HCT116 (cell line): ENCODE data around the gene ST6GAL2. TPM values are rescaled to one million over a fixed set of nuclear protein-coding genes. Genes with fewer than 3 reads are reported as not detected.

Experiments used
- ATAC-seq: fragments of 200-7000 bp; cut with Tn5 transposase; 2 replicates; pipeline ENCODE4 v1.9.1; 2020; ENCODE audit warnings: mild to moderate bottlenecking, moderate library complexity
- BruUV-seq: library from RNA; stranded (reverse); fragments of 400-500 nt; replicated peaks from 2 replicates; lab custom pipeline; 2021; lab: Mats Ljungman, UMichigan
- CTCF ChIA-PET: fragments of 300-600 bp; sonication (Branson Sonifier 250); formaldehyde crosslinking; loops from one replicate; lab custom pipeline; 2021; ENCODE audit warnings: antibody characterized with exemption; lab: Charles Lee
- POLR2A ChIA-PET: fragments of 300-600, 350-600 bp; sonication (Branson Sonifier 250); formaldehyde crosslinking; loops from one replicate; lab custom pipeline; 2021; ENCODE audit warnings: antibody characterized with exemption; lab: Charles Lee
- RAD21 ChIA-PET, 2 experiments: fragments of 300-600 bp; sonication (Branson Sonifier 250); formaldehyde crosslinking; loops; one replicate each; lab custom pipeline; 2023; ENCODE audit warnings: low total read pairs in 2 of 2; ENCODE audit not compliant: uncharacterized antibody in 2 of 2, unreplicated experiment in 2 of 2, low non-redundant PET in 1 of 2; lab: Charles Lee
- DNase-seq: peaks from one replicate; pipeline ENCODE4 v3.0.0-alpha.2; 2010; ENCODE audit warnings: low read depth, low spot score
- H2AFZ ChIP-seq: fragments of 200-600 bp; shearing (Covaris generic), sonication (generic); 2 replicates; pipeline ENCODE4 v1.6.1; 2017; ENCODE audit warnings: low read depth, mixed run types, mixed read lengths, antibody characterized with exemption, low read length; ENCODE audit not compliant: poor library complexity, severe bottlenecking
- H3K27ac ChIP-seq: 2 replicates; pipeline ENCODE4 v1.5.1; 2012; ENCODE audit warnings: low read depth, low read length
- H3K27me3 ChIP-seq: fragments of 200-600 bp; sonication (generic); 2 replicates; pipeline ENCODE4 v1.6.1; 2016; ENCODE audit warnings: mixed run types, low read length, mixed read lengths; ENCODE audit not compliant: insufficient read depth
- H3K36me3 ChIP-seq, 2 experiments: fragments of 200-500 bp in 1 of 2; fragments of 200-600 bp in 1 of 2; sonication (Bioruptor generic) in 1 of 2; sonication (generic) in 1 of 2; 2 replicates each; pipeline versions ENCODE4 v1.5.1 to v1.6.1; 2014 to 2016; ENCODE audit warnings: low read length in 2 of 2, inconsistent platforms in 1 of 2, mixed read lengths in 1 of 2, mixed run types in 1 of 2; ENCODE audit not compliant: insufficient read depth in 2 of 2, control insufficient read depth in 1 of 2
- H3K4me1 ChIP-seq, 2 experiments: fragments of 200-600 bp in 1 of 2; sonication (generic) in 1 of 2; 2 replicates each; pipeline versions ENCODE4 v1.5.1 to v1.6.1; 2012 to 2017; ENCODE audit warnings: low read length in 2 of 2, inconsistent platforms in 1 of 2, mild to moderate bottlenecking in 1 of 2, mixed read lengths in 1 of 2, mixed run types in 1 of 2, moderate library complexity in 1 of 2; ENCODE audit not compliant: insufficient read depth in 2 of 2, control insufficient read depth in 1 of 2
- H3K4me2 ChIP-seq: fragments of 200-600 bp; sonication (generic); 2 replicates; pipeline ENCODE4 v1.6.1; 2017; ENCODE audit warnings: mixed run types, low read length, mixed read lengths
- H3K4me3 ChIP-seq, 2 experiments: fragments of 200-600 bp in 1 of 2; sonication (generic) in 1 of 2; replicated peaks in 1 of 2; 2 replicates each; pipeline ENCODE4 v1.5.1; 2011 to 2016; ENCODE audit warnings: low read length in 2 of 2, control low read depth in 1 of 2, low read depth in 1 of 2, mild to moderate bottlenecking in 1 of 2, mixed read lengths in 1 of 2, mixed run types in 1 of 2
- H3K79me2 ChIP-seq: fragments of 200-600 bp; sonication (generic); 2 replicates; pipeline ENCODE4 v1.6.1; 2017; ENCODE audit warnings: mild to moderate bottlenecking, mixed run types, low read length, moderate library complexity, mixed read lengths; ENCODE audit not compliant: insufficient read depth
- H3K9ac ChIP-seq: fragments of 200-600 bp; sonication (generic); 2 replicates; pipeline ENCODE4 v1.6.1; 2016; ENCODE audit warnings: low read length, mixed read lengths
- H3K9me2 ChIP-seq: fragments of 200-600 bp; sonication (generic), shearing (Covaris generic); 2 replicates; pipeline ENCODE4 v1.6.1; 2017; ENCODE audit warnings: mixed run types, mild to moderate bottlenecking, moderate library complexity; ENCODE audit not compliant: insufficient read depth
- H3K9me3 ChIP-seq, 2 experiments: fragments of 200-500 bp in 1 of 2; fragments of 200-600 bp in 1 of 2; sonication (Bioruptor generic) in 1 of 2; sonication (generic) in 1 of 2; 2 replicates each; pipeline ENCODE4 v1.6.1; 2014 to 2017; ENCODE audit warnings: low read length in 2 of 2, mixed read lengths in 2 of 2, inconsistent platforms in 1 of 2, low read depth in 1 of 2, mild to moderate bottlenecking in 1 of 2, mixed run types in 1 of 2, moderate library complexity in 1 of 2; ENCODE audit not compliant: control insufficient read depth in 1 of 2, insufficient read depth in 1 of 2
- H4K20me1 ChIP-seq: fragments of 200-600 bp; sonication (generic), shearing (Covaris generic); 2 replicates; pipeline ENCODE4 v1.6.1; 2017; ENCODE audit warnings: mixed run types, mild to moderate bottlenecking, moderate library complexity; ENCODE audit not compliant: insufficient read depth
- EGR1 ChIP-seq: IDR thresholded peaks from 2 replicates; pipeline ENCODE4 v1.6.1; 2012; ENCODE audit warnings: low read depth
- EZH2phosphoT487 ChIP-seq: fragments of 200-600 bp; IDR thresholded peaks from 2 replicates; pipeline ENCODE4 v1.6.1; 2018; ENCODE audit warnings: antibody characterized with exemption, borderline replicate concordance
- RAD21 ChIP-seq: IDR thresholded peaks from 2 replicates; pipeline ENCODE4 v1.6.1; 2012; ENCODE audit warnings: low read depth, mild to moderate bottlenecking
- SP1 ChIP-seq: IDR thresholded peaks from 2 replicates; pipeline ENCODE4 v1.6.1; 2012; ENCODE audit warnings: low read depth
- SRF ChIP-seq: IDR thresholded peaks from 2 replicates; pipeline ENCODE4 v1.6.1; 2012; ENCODE audit warnings: low read depth
- TCF7L2 ChIP-seq: IDR thresholded peaks from 2 replicates; pipeline ENCODE4 v1.7.0; 2011; ENCODE audit warnings: borderline replicate concordance, inconsistent platforms; ENCODE audit not compliant: insufficient read depth, insufficient read length; ENCODE audit errors: extremely low read depth
- YY1 ChIP-seq: IDR thresholded peaks from 2 replicates; pipeline ENCODE4 v1.6.1; 2011; ENCODE audit warnings: low read length, low read depth, moderate library complexity, mild to moderate bottlenecking; ENCODE audit not compliant: insufficient replicate concordance; ENCODE audit errors: extremely low read depth
- ZFX ChIP-seq: fragments of 450-650 bp; IDR thresholded peaks from 2 replicates; pipeline ENCODE4 v1.6.1; 2017
- ZNF274 ChIP-seq: fragments of 200-500 bp; sonication (Bioruptor generic); IDR thresholded peaks from 2 replicates; pipeline ENCODE4 v1.6.1; 2014; ENCODE audit warnings: mild to moderate bottlenecking, low read depth, low read length, inconsistent platforms
- intact Hi-C: fragments of 100-400 bp; cut with micrococcal nuclease; formaldehyde crosslinking; loops from 2 replicates; pipeline ENCODE4 v1.10.0; 2022
- total RNA-seq: library from RNA; stranded (reverse); gene quantifications from one replicate; pipeline ENCODE4 v1.2.1, GENCODE V29; 2021; ENCODE audit not compliant: unreplicated experiment
- TF ChIP-seq, protein P1 (sequence below): IDR thresholded peaks from 2 replicates; pipeline ENCODE4 v1.6.1; 2012
- TF ChIP-seq, protein P2 (sequence below): IDR thresholded peaks from 2 replicates; pipeline ENCODE4 v1.6.1; 2011; ENCODE audit warnings: mild to moderate bottlenecking, low read length, moderate library complexity; ENCODE audit not compliant: insufficient replicate concordance; ENCODE audit errors: extremely low read depth

Gene ST6GAL2
- total RNA-seq, 1 experiment from 2014 or later = not detected

DNA sequence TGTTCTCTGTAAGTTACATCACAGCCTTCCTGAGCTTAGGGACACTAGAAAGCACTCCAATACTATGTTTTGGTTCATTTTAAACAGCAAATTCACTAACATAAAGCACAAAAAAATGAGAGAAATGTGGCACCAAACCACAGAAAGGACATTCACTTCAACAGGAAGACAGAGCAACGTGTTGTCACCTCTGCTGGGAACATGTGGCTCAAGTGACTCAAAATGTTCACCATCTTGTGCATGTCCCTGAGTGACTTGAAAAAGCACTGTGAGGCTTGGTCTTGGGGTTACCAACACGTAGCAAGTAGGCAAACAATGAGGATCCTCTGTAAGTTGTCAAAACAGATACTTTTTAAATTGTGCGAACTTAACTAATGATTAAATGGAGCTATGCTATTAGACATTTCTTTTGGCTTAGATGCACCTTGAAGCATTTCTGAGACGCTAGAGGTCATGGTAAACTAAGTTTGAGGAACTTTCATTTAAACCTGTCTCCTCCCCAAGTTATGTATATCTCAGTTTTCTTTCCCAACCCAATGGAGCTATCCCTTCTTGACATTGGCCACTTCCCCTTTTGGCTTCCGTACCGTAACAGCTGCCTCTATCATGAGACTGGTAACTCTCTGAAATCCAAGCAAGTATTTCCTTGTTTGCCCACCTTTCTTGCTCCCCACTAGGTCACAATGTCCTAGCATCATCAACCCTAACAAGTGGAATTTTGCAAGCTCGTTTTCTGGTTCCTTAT, 14.0 kb upstream of the ST6GAL2 start:
- no peak for DNase-seq
- H4K20me1 ChIP-seq = no peaks in the 10 kb centered on the region
- intact Hi-C loops = no loop called here

More for the DNA sequence above, 14.0 kb upstream of the ST6GAL2 start:
- no peaks in the 10 kb centered on the region for H3K9me2 ChIP-seq
- no peak for ATAC-seq
- H3K4me2 ChIP-seq = no peak overlapping the region
- H3K79me2 ChIP-seq = no peaks in the 10 kb centered on the region
- POLR2A ChIA-PET = no interaction called here
- CTCF ChIA-PET = no interaction called here
- H2AFZ ChIP-seq = no peak overlapping the region
- no TSS peak for BruUV-seq
- TF ChIP-seq SP1 (no peak), TCF7L2 (no peak), ZNF274 (no peak), EZH2phosphoT487 (no peak), RAD21 (no peak), ZFX (no peak), YY1 (no peak), EGR1 (no peak), SRF (no peak)
- TF ChIP-seq, protein P1, sequence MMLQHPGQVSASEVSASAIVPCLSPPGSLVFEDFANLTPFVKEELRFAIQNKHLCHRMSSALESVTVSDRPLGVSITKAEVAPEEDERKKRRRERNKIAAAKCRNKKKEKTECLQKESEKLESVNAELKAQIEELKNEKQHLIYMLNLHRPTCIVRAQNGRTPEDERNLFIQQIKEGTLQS = no peak
- TF ChIP-seq, protein P2, sequence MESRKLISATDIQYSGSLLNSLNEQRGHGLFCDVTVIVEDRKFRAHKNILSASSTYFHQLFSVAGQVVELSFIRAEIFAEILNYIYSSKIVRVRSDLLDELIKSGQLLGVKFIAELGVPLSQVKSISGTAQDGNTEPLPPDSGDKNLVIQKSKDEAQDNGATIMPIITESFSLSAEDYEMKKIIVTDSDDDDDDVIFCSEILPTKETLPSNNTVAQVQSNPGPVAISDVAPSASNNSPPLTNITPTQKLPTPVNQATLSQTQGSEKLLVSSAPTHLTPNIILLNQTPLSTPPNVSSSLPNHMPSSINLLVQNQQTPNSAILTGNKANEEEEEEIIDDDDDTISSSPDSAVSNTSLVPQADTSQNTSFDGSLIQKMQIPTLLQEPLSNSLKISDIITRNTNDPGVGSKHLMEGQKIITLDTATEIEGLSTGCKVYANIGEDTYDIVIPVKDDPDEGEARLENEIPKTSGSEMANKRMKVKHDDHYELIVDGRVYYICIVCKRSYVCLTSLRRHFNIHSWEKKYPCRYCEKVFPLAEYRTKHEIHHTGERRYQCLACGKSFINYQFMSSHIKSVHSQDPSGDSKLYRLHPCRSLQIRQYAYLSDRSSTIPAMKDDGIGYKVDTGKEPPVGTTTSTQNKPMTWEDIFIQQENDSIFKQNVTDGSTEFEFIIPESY = no peak
- H3K27me3 ChIP-seq = no peaks in the 10 kb centered on the region
- H3K4me3 ChIP-seq = no peak overlapping the region
- H3K9me3 ChIP-seq = peaks cover 0 to 22% of the 10 kb centered on the region in 2 experiments; a peak in 2 of 4 replicates
- no peaks in the 10 kb centered on the region for H3K4me1 ChIP-seq
- no peak overlapping the region for H3K9ac ChIP-seq
- H3K27ac ChIP-seq = no peak overlapping the region
- H3K36me3 ChIP-seq = no peaks in the 10 kb centered on the region
- RAD21 ChIA-PET = no interaction called here
